HG03103 (cell line): ENCODE measurements around the gene NF1.
"Not testable (repeated sequence)": the region's sequence is repeated elsewhere in the genome, so short reads cannot be mapped to it uniquely, and the experiment has no call there.

Source experiments
- ATAC-seq: cut with Tn5 transposase; IDR thresholded peaks from one replicate; pipeline ENCODE4 v1.9.1; 2021; ENCODE audit warnings: low read depth; ENCODE audit not compliant: unreplicated experiment

Gene NF1

DNA sequence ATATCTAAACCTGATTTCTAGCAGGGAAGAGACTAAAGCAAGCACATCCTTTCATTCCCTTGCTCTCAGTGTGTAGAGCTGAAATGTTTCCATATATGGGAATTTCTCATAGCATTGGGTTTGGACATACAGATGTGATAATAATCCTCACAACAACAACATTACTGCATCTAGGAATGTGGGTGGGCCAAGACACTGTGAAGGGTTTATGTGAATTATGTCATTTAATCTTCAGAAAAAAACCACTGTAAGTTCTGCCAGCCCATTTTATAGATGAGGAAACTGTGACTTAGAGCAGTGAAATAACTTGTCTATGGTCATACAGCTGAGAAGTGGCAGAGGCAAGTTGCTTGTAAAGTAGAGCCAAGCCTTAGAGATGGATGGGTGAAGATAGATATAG is 197.0 kb downstream of the NF1 start:
- ATAC-seq = no peak

DNA sequence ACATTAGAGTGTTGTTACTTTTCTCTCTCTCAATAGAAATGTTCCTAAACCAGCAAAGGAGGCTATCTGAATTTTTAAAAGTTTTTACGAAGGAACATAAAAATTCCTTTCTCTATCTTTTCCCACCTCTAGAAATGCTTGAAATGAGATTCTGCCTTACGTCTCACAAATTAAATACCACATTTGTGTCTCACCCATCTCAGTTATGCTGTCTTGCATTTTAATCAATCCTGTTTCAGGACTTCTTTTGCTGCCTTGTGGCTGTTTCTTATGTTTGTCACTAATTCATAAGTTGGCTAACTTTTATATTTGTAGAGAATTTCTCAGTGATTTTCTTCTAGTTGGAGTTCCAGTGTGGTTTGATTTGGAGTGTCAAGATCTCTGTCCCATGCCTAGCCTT is 198.8 kb downstream of the NF1 start:
- ATAC-seq = no peak

DNA sequence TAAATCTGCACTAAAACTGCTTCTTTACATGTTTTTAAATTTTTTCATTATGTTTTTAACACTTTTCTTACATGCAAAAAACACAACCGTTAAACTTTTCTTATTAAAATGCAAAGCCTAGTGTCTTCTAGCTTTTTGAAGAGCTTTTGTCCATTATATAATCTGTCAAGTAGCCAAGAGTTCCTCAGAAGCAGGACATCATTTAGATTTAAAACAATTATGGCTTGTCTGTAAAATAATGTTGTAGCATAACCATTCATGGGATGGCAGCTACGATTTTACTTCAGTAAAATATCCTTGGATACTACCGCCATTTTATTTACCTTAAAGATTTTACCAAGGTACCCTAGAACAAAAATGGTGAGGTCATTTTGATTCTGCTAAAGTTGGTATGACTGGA is 199.5 kb downstream of the NF1 start:
- ATAC-seq = no peak

DNA sequence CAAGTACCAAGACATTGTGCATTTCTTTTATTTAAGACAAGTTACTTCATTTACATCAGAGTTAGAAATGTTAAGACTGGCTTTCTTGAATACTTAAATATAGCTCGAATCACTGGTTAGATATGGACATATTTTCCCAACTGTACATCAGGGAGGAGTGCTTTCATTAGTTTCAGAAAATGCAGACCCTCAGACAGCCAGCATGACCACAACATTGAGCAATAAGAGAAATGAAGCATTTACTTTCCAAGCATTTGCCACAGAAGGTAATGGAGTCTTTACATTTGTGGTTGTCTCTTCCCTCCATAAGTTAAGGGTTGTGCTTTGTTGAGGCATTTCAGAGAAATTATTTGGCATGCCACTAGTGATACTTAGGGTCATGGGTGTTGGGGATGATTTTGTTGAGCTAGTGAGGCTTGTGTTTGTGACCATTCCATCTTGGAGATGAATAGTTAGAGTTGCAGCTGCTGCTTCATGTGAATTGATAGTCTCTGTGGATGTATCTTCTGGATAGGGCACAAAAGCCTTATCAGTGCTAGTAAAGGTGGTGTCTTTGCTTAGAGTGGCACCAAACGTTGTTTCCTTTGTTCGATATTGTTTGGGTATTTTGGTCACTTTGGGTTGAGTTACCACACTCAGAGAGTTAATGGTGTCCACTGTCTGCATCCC is 200.2 kb downstream of the NF1 start:
- ATAC-seq = no peak

DNA sequence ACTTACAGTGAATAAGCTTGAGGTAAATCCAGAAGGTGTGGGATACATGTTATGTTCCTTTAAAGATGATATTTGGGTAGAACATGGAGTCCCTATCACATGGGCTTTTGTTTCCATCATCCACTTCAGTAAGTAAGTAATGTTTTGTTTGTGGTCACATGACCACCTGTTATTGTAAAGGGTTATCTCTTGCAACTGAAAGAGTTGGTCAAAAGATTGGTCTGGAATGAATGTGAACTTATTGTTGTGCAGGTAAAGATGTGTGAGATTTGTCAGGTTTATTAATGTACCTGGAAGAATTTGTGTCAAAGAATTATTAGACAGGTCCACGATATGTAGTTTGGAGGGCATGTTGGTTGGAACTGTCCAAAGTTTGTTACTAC is 200.7 kb downstream of the NF1 start:
- no peak for ATAC-seq

DNA sequence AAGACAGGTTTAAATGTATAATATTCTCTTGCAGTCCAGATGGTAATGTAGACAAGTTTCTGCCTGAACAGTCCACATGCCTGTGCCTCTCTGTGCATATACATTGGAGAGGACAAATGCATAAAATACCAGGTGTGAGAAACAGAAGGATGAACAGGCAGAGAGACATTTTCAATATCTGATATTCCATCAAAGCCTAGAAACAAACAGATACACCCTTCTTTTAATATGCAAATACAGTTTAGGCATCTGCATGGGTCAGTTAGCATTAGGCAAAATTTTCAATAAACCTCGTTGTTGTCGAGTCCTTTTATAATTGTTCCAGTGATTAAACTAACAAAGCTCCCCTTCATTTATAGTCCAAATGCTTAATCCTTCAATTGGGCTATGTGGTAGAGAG is 201.4 kb downstream of the NF1 start:
- ATAC-seq = no peak

GRCh38 chr17:31297090-31297489 is 202.3 kb downstream of the NF1 start, which contains the start of gene OMG:
Gene OMG, minus strand, starts transcription at chr17:31297239. Its CDS starts 908 bp downstream, at chr17:31296331.
- ATAC-seq = no peak

GRCh38 chr17:31299624-31300023 is 204.8 kb downstream of the NF1 start:
- ATAC-seq = no peak

GRCh38 chr17:31307640-31308039 is 212.9 kb downstream of the NF1 start:
- no peak for ATAC-seq

DNA sequence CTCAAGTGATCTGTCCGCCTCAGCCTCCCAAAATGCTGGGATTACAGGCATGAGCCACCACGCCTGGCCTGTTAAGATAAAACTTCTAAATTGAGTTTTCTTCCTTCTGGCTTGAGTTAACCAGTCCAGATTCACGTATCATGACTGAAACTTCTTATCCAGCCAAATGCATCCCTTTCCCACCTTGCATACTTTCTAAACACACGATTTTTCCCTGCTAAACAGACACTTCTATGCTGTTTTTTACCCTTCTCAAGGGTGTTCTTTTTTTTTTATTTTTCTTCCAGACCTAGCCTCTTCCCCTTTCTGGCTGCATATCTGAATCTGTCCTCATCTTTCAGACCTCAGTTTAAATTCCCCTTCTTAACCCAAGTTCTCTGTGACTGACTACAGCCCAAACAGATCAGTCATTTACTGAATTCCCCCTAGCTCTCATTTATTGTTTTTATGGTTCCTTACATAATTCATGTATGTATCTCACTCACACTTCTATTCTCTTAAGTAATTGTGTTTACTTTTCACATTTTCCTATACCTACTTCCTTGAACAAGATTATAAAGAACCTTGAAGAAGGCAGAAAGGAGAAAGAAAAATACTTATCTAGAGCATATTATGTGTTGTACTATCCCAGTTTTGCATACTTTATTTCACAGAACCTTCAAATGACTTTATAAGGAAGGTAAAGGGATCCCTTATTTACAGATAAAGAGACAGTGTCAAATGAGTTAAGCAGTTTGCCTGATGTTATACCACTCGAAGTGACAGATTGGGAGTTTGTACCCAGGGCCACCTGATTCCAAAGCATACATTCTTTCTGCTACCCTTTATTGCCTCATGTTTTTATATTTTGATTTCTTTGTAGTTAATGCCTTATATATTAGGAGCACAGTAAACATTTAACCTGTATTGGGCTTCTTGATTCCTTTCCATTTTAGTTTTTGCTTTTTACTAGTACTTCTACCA is 213.9 kb downstream of the NF1 start:
- ATAC-seq = no peak

GRCh38 chr17:31309556-31309955 is 214.8 kb downstream of the NF1 start:
- ATAC-seq = no peak

- no peak for ATAC-seq
Measured at GRCh38 chr17:31310260-31310659, 215.5 kb downstream of the NF1 start.

GRCh38 chr17:31310886-31311285 is 216.1 kb downstream of the NF1 start:
- no peak for ATAC-seq

GRCh38 chr17:31311526-31311925 is 216.7 kb downstream of the NF1 start:
- no peak for ATAC-seq

GRCh38 chr17:31312223-31312622 is 217.4 kb downstream of the NF1 start:
- not testable (repeated sequence) for ATAC-seq

DNA sequence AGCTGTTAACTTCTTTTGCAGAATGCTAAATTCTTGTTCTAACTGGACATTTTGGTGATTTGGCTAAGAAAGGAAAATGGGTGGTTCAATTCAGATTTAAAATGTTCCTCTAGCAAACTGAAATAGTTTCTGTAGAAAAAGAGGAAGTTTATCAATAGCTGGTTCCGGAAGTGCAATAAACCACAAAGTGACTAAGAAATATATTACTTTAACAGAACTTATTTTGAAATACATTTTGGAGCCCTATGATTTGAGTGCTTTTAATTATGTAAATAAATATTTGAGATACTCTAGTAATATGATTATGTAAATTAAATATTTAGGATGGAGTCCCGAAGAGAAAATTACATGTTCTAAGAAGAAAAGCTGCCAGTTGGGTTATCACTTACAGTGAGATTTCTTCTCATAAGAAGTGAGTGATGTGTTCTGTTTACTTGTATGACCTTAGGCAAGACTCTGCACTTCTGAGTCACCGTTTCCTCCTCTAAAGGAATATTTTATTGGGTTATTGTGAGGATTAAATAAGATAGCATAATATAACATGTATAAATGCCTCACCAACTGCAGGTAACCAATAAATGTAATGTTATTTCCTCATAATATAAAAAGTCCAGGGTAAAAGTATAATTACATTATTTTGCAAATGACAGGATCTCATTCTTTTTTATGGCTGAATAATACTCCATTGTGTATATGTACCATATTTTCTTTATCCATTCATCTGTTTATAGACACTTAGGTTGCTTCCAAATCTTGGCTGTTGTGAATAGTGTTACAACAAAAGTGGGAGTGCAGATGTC is 219.4 kb downstream of the NF1 start, which contains the start of gene EVI2B:
TSS of gene EVI2B (minus strand) at position 73 of the 800 bp plus-strand sequence. CDS start 8,445 bp downstream, outside the sequence.
- no peak for ATAC-seq

- ATAC-seq = no peak
Measured at GRCh38 chr17:31314782-31315100, 220.0 kb downstream of the NF1 start.

- no peak for ATAC-seq
Measured at GRCh38 chr17:31318298-31318801, 223.6 kb downstream of the NF1 start.

DNA sequence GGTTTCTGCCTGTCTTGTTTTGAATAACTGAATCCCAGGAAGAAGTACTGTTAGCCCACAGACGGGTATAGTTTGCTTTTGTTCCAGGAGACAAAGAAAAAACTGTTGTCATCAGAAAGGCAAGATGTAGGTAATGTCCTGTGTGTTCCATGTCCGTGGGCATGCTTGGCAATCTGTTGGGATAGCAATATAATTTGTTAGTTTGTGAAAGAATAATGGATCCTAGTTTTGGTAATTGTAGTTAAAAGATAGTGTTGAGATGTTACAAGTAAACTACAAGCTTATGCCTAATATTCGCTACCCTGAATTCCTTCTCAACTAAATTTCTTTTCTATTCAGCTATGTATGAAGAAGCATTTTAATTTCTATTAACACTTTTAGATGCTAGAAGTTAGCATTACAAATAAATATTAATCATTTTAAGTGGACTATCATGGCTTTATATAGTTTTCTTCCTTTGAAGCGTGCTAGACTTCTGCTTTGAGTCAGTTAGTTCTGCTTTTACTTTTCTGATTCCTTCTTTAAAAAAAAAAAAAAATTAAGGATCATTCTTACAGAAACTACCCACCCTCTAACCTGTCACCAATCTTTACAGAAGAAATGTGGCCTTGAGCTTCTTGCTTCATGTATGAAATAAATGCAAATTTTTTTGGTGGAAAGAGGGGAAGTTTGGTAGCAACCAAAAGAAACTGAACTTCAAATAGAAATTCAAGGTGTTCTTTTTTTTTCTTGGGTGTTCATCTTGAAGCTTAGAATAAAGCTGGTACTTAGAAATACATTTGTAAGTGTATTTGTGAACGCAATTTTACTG is 224.3 kb downstream of the NF1 start:
- no peak for ATAC-seq

GRCh38 chr17:31320241-31320640 is 225.5 kb downstream of the NF1 start:
- no peak for ATAC-seq
